ENCODE results near the gene TESK1.

TESK1 gene

GRCh38 chr9:35606726-35607125, 1.7 kb downstream of the TESK1 start:
- TF ChIP-seq USF1 (IDR thresholded peaks at IDR 0.05) (no peak), YY1 (IDR thresholded peaks at IDR 0.05; ENCODE audit: low read depth) (no peak), EP300 (IDR thresholded peaks at IDR 0.05; ENCODE audit: borderline replicate concordance) (no peak)

- TF ChIP-seq RAD21 (IDR thresholded peaks at IDR 0.05; ENCODE audit: low read depth) (no peak), TAF1 (IDR thresholded peaks at IDR 0.05; ENCODE audit: low read depth) (no peak), EP300 (IDR thresholded peaks at IDR 0.05; ENCODE audit: borderline replicate concordance) (no peak), CREB1 (IDR thresholded peaks at IDR 0.05; ENCODE audit: low read depth) (no peak), YY1 (IDR thresholded peaks at IDR 0.05; ENCODE audit: low read depth) (no peak)
Measured at GRCh38 chr9:35608221-35608620, 3.2 kb downstream of the TESK1 start.

- no peak for TF ChIP-seq MAX (IDR thresholded peaks at IDR 0.05)
Measured at GRCh38 chr9:35609001-35609819, 4.1 kb downstream of the TESK1 start.

GRCh38 chr9:35609820-35610163, 4.7 kb downstream of the TESK1 start:
- TF ChIP-seq TEAD4 (IDR thresholded peaks at IDR 0.05) (no peak), MAX (IDR thresholded peaks at IDR 0.05) (no peak), YY1 (IDR thresholded peaks at IDR 0.05; ENCODE audit: low read depth) (no peak), NFIC (IDR thresholded peaks at IDR 0.05) (no peak)

GRCh38 chr9:35611230-35611797, 6.3 kb downstream of the TESK1 start:
- no peak for TF ChIP-seq ZBTB7A (IDR thresholded peaks at IDR 0.05; ENCODE audit: low read depth)
- no peak for TF ChIP-seq MAX (IDR thresholded peaks at IDR 0.05)
- peak; percentile 21; the same call in 1 of the 2 replicates for TF ChIP-seq RAD21 (IDR thresholded peaks at IDR 0.05; ENCODE audit: low read depth)
- TF ChIP-seq TCF12 (IDR thresholded peaks at IDR 0.05; ENCODE audit: low read depth), result no peak

GRCh38 chr9:35612066-35612465, 7.0 kb downstream of the TESK1 start:
- TF ChIP-seq REST (IDR thresholded peaks at IDR 0.05; ENCODE audit: low read depth), result 0 out of 2 replicates have a peak, but pooled peaks have one; percentile 12

GRCh38 chr9:35612843-35613242, 7.8 kb downstream of the TESK1 start:
- no peak for TF ChIP-seq CREB1 (IDR thresholded peaks at IDR 0.05; ENCODE audit: low read depth)
- no peak for TF ChIP-seq FOXM1 (IDR thresholded peaks at IDR 0.05; ENCODE audit: borderline replicate concordance, low read depth)
- no peak for TF ChIP-seq NFIC (IDR thresholded peaks at IDR 0.05)
- no peak for TF ChIP-seq EGR1 (IDR thresholded peaks at IDR 0.05)
- TF ChIP-seq REST (IDR thresholded peaks at IDR 0.05; ENCODE audit: low read depth), result no peak
- no peak for TF ChIP-seq ZBTB7A (IDR thresholded peaks at IDR 0.05; ENCODE audit: low read depth)
- no peak for TF ChIP-seq RAD21 (IDR thresholded peaks at IDR 0.05; ENCODE audit: low read depth)
- no peak for TF ChIP-seq TEAD4 (IDR thresholded peaks at IDR 0.05)
- TF ChIP-seq YY1 (IDR thresholded peaks at IDR 0.05; ENCODE audit: low read depth), result no peak
- no peak for TF ChIP-seq CEBPB (IDR thresholded peaks at IDR 0.05)
- TF ChIP-seq MAX (IDR thresholded peaks at IDR 0.05), result no peak
- no peak for TF ChIP-seq TCF12 (IDR thresholded peaks at IDR 0.05; ENCODE audit: low read depth)
- TF ChIP-seq USF1 (IDR thresholded peaks at IDR 0.05), result no peak
- no peak for TF ChIP-seq TAF1 (IDR thresholded peaks at IDR 0.05; ENCODE audit: low read depth)
- no peak for TF ChIP-seq EP300 (IDR thresholded peaks at IDR 0.05; ENCODE audit: borderline replicate concordance)
